Measurements from ENCODE around the gene GPC5.

GRCh38 chr13:92488249-92488852, 1089.9 kb downstream of the GPC5 start:
- TF ChIP-seq CTCF (IDR thresholded peaks at IDR 0.05), result no peak
- TF ChIP-seq POLR2A (IDR thresholded peaks at IDR 0.05), result no peak

Data from testis (tissue), 2 donors.